ENCODE data around the gene SYTL3.
"Not testable (repeated sequence)": the region's sequence is repeated elsewhere in the genome, so short reads cannot be mapped to it uniquely, and the experiment has no call there.

The SYTL3 gene

DNA sequence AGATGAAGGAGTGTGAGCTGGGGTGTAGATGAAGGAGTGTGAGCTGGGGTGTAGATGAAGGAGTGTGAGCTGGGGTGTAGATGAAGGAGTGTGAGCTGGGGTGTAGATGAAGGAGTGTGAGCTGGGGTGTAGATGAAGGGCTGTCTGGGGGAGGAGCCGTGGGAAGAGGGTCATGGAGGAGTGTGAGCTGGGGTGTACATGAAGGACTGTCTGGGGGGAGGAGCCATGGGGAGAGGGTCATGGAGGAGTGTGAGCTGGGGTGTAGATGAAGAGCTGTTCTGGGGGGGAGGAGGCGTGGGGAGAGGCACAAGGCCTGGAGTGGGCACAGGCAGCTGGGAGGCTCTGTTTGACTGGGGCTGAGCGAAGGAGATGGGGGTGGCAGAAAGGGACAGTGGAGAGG, 51.4 kb downstream of the SYTL3 start:
- not testable (repeated sequence) for DNase-seq (ENCODE audit: low read depth)

DNA sequence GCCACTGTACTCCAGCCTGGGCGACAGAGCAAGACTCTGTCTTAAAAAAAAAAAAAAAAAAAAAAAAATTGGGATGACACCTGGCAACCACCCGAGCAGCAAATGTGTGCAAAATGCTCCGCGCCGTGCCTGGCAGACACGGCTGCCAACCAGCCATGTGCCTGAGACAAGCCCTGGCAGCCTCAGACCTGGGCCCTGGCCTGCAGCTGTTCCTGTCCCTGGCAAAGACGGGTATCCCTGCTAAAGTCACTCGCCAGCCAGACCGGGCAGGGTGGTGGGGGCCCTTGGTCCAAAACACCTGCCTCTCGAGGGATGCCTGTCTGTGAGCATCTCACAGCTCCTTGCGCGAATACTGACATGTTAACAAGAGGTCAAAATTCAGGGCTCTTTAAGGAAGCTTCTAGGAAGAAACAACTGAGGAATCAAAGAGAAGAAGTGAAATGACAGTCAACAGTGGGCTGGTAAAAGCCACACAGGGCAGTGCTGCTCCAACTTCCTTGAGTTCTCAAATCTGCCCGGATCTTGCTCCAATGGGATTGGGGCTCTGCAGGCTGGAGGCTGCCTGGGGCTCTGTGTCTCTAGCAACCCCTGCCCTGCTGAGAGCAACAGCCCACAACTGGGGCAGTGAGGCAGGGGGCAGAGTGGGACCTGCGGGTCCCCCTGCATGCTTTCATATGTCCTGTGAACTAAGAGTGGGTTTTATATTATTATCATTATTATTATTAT, 53.4 kb downstream of the SYTL3 start:
- no peak for DNase-seq (ENCODE audit: low read depth)

- no peak for DNase-seq (ENCODE audit: low read depth)
These were observed 54.3 kb downstream of the SYTL3 start for GRCh38 chr6:158703837-158704822.

DNA sequence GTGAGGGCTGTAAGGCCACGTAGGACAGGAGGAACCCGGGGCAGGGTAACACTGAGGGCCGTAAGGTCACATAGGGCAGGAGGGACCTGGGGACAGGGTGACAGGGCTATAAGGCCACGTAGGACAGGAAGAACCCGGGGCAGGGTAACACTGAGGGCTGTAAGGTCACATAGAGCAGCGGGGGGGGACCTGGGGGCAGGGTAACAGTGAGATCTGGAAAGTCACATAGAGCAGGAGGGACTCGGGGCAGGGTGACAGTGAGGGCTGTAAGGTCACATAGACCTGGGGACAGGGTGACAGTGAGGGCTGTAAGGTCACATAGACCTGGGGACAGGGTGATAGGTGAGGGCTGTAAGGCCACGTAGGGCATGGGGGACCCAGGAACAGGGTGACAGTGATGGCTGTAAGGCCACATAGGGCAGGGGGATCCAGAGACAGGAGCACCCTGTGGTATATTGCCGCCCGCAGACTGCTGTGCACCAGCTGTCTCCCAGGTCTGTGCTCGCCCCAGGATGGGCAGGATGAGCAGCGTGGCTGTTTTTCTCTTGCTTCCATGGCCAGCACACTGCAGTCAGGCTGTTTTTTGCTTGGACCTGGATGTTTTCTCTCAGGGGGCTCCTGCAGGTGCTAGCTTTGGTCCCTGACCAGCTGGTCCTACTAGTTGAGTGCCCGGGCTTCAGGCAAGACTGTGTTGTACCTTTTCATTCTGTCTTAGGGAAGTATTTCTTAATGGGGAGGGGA, 55.7 kb downstream of the SYTL3 start:
- DNase-seq (ENCODE audit: low read depth) = no peak

GRCh38 chr6:158706369-158706982, 56.6 kb downstream of the SYTL3 start:
- DNase-seq (ENCODE audit: low read depth) = no peak

- no peak for DNase-seq (ENCODE audit: low read depth)
These were observed 57.4 kb downstream of the SYTL3 start for GRCh38 chr6:158707120-158707820.

DNA sequence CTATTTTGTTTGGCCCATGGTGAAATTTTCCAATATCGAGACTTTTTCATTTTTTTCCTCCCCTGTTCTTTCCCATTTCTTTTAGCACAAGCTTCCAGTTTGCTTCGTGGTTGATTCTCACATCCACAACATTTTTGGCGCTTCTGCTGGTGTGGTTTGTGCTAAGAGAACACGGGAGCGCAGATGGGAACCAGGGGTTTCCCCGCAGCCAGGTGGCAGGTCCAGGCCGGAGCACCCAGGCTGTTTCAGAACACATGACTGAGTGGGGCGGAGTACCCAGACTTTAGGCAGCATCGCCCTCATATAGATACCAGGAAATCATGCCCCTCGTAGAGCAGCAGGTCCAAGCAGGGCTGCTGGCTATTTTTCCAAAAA, 58.0 kb downstream of the SYTL3 start:
- no peak for DNase-seq (ENCODE audit: low read depth)

DNA sequence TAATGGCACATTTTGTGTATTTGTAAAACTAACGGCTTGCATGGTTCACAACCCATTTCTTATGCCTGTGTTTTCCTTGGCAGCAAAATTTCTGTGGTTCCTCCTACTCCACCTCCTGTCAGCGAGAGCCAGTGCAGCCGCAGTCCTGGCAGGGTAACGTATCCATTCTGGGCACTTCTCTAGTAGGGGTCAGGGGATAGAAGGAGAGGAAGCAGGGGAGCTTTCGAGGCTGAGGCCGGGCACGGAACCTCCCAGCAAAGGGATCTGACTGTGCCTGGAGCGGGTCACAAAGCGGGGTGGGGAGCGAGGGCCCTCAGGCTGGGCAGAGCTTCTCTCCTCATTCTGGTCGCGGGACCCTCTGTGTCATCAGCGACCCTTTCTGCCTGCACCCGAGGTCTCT, 58.4 kb downstream of the SYTL3 start:
- no peak for DNase-seq (ENCODE audit: low read depth)

GRCh38 chr6:158709809-158710208, 60.0 kb downstream of the SYTL3 start:
- DNase-seq (ENCODE audit: low read depth) = no peak

DNA sequence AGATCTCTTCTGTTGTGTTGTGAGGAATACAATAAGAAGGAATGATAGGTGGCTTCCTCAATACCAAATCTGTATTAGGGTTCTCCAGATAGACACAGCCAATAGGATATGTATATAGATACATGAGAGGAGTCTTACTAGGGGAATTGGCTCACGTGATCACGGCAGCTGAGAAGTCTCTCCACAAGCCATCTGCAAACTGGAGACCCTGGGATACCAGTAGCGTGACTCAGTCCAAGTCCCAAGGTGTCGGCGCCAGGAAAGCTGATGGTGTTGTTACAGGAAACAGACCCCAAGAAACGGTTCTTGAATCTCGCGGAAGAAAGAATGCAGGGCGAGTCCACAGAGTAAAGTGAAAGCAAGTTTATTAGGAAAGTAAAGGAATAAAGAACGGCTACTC, 61.4 kb downstream of the SYTL3 start:
- no peak for DNase-seq (ENCODE audit: low read depth)

- no peak for DNase-seq (ENCODE audit: low read depth)
These were observed 63.6 kb downstream of the SYTL3 start for GRCh38 chr6:158713469-158713868.

GRCh38 chr6:158714706-158715105, 64.9 kb downstream of the SYTL3 start:
- no peak for DNase-seq (ENCODE audit: low read depth)

- no peak for DNase-seq (ENCODE audit: low read depth)
These were observed 65.8 kb downstream of the SYTL3 start for GRCh38 chr6:158715330-158716311.

- no peak for DNase-seq (ENCODE audit: low read depth)
These were observed 67.8 kb downstream of the SYTL3 start for GRCh38 chr6:158717341-158718330.

DNA sequence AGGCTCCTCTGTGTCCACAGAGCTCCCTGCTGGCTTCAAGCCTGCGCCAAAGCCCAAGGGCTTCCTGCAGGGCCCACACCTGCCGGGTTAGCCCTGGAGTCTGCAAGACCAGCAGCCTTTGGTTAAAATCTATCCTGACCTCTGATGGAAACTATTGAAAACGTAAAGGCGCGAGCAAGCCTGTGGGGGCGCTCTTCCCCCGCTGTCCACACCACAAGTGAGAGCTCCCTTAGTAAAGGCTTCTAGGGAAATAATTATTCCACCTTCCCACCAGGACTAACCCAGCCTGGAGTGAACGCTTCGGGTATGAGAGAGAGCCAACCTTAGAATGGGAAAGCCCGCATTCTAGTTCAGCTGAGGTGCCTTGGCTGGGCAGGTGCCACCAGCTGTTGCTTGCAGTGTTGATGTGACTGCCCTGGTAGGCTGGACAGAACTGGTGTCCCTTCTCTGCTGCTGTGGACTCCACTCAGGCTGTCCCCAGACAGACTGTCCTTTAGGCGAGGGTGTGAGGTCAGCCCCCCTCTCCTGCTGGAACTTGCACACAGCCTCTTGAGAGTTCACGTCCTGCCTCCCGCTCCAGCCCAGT, 68.7 kb downstream of the SYTL3 start:
- DNase-seq (ENCODE audit: low read depth) = no peak

DNA sequence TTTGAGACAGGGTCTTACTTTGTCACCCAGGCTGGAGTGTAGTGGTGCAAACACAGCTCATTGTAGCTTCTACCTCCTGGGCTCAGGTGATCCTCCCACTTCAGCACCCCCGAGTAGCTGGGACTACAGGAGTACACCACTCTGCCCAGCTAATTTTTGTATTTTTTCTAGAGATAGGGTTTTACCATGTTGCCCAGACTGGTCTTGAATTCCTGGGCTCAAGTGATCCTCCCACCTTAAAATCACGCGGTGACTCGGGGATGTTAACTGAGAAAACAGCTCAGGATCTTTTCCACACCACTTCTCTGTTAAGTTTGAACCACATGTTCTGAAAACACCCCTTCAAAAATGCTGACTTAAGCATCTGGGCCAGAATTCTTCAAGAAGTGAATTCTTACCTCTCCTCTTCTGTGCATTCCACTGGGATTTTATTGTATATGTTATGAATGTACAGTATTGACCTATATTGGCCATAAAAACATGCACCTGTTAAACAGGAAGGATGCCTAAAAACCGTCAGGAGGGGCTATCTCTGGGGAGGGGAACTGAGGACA, 72.4 kb downstream of the SYTL3 start:
- no peak for DNase-seq (ENCODE audit: low read depth)

GRCh38 chr6:158725704-158726103, 75.8 kb downstream of the SYTL3 start:
- no peak for DNase-seq (ENCODE audit: low read depth)

GRCh38 chr6:158729906-158730540, 80.2 kb downstream of the SYTL3 start:
- no peak for DNase-seq (ENCODE audit: low read depth)
